HCT116 (cell line): ENCODE measurements around the gene TMEM187. TPM values are rescaled to one million over a fixed set of nuclear protein-coding genes. Genes with fewer than 3 reads are reported as not detected.

Experiments
- ATAC-seq: fragments of 200-7000 bp; cut with Tn5 transposase; 2 replicates; pipeline ENCODE4 v1.9.1; 2020; ENCODE audit warnings: mild to moderate bottlenecking, moderate library complexity
- BruUV-seq: library from RNA; stranded (reverse); fragments of 400-500 nt; replicated peaks from 2 replicates; lab custom pipeline; 2021; lab: Mats Ljungman, UMichigan
- CTCF ChIA-PET: fragments of 300-600 bp; sonication (Branson Sonifier 250); formaldehyde crosslinking; loops from one replicate; lab custom pipeline; 2021; ENCODE audit warnings: antibody characterized with exemption; lab: Charles Lee
- POLR2A ChIA-PET: fragments of 300-600, 350-600 bp; sonication (Branson Sonifier 250); formaldehyde crosslinking; loops from one replicate; lab custom pipeline; 2021; ENCODE audit warnings: antibody characterized with exemption; lab: Charles Lee
- RAD21 ChIA-PET, 2 experiments: fragments of 300-600 bp; sonication (Branson Sonifier 250); formaldehyde crosslinking; loops; one replicate each; lab custom pipeline; 2023; ENCODE audit warnings: low total read pairs in 2 of 2; ENCODE audit not compliant: uncharacterized antibody in 2 of 2, unreplicated experiment in 2 of 2, low non-redundant PET in 1 of 2; lab: Charles Lee
- DNase-seq: peaks from one replicate; pipeline ENCODE4 v3.0.0-alpha.2; 2010; ENCODE audit warnings: low read depth, low spot score
- H2AFZ ChIP-seq: fragments of 200-600 bp; shearing (Covaris generic), sonication (generic); 2 replicates; pipeline ENCODE4 v1.6.1; 2017; ENCODE audit warnings: low read depth, mixed run types, mixed read lengths, antibody characterized with exemption, low read length; ENCODE audit not compliant: poor library complexity, severe bottlenecking
- H3K27ac ChIP-seq: 2 replicates; pipeline ENCODE4 v1.5.1; 2012; ENCODE audit warnings: low read depth, low read length
- H3K27me3 ChIP-seq: fragments of 200-600 bp; sonication (generic); 2 replicates; pipeline ENCODE4 v1.6.1; 2016; ENCODE audit warnings: mixed run types, low read length, mixed read lengths; ENCODE audit not compliant: insufficient read depth
- H3K36me3 ChIP-seq, 2 experiments: fragments of 200-500 bp in 1 of 2; fragments of 200-600 bp in 1 of 2; sonication (Bioruptor generic) in 1 of 2; sonication (generic) in 1 of 2; 2 replicates each; pipeline versions ENCODE4 v1.5.1 to v1.6.1; 2014 to 2016; ENCODE audit warnings: low read length in 2 of 2, inconsistent platforms in 1 of 2, mixed read lengths in 1 of 2, mixed run types in 1 of 2; ENCODE audit not compliant: insufficient read depth in 2 of 2, control insufficient read depth in 1 of 2
- H3K4me1 ChIP-seq, 2 experiments: fragments of 200-600 bp in 1 of 2; sonication (generic) in 1 of 2; 2 replicates each; pipeline versions ENCODE4 v1.5.1 to v1.6.1; 2012 to 2017; ENCODE audit warnings: low read length in 2 of 2, inconsistent platforms in 1 of 2, mild to moderate bottlenecking in 1 of 2, mixed read lengths in 1 of 2, mixed run types in 1 of 2, moderate library complexity in 1 of 2; ENCODE audit not compliant: insufficient read depth in 2 of 2, control insufficient read depth in 1 of 2
- H3K4me2 ChIP-seq: fragments of 200-600 bp; sonication (generic); 2 replicates; pipeline ENCODE4 v1.6.1; 2017; ENCODE audit warnings: mixed run types, low read length, mixed read lengths
- H3K4me3 ChIP-seq, 2 experiments: fragments of 200-600 bp in 1 of 2; sonication (generic) in 1 of 2; replicated peaks in 1 of 2; 2 replicates each; pipeline ENCODE4 v1.5.1; 2011 to 2016; ENCODE audit warnings: low read length in 2 of 2, control low read depth in 1 of 2, low read depth in 1 of 2, mild to moderate bottlenecking in 1 of 2, mixed read lengths in 1 of 2, mixed run types in 1 of 2
- H3K79me2 ChIP-seq: fragments of 200-600 bp; sonication (generic); 2 replicates; pipeline ENCODE4 v1.6.1; 2017; ENCODE audit warnings: mild to moderate bottlenecking, mixed run types, low read length, moderate library complexity, mixed read lengths; ENCODE audit not compliant: insufficient read depth
- H3K9ac ChIP-seq: fragments of 200-600 bp; sonication (generic); 2 replicates; pipeline ENCODE4 v1.6.1; 2016; ENCODE audit warnings: low read length, mixed read lengths
- H3K9me2 ChIP-seq: fragments of 200-600 bp; sonication (generic), shearing (Covaris generic); 2 replicates; pipeline ENCODE4 v1.6.1; 2017; ENCODE audit warnings: mixed run types, mild to moderate bottlenecking, moderate library complexity; ENCODE audit not compliant: insufficient read depth
- H3K9me3 ChIP-seq, 2 experiments: fragments of 200-500 bp in 1 of 2; fragments of 200-600 bp in 1 of 2; sonication (Bioruptor generic) in 1 of 2; sonication (generic) in 1 of 2; 2 replicates each; pipeline ENCODE4 v1.6.1; 2014 to 2017; ENCODE audit warnings: low read length in 2 of 2, mixed read lengths in 2 of 2, inconsistent platforms in 1 of 2, low read depth in 1 of 2, mild to moderate bottlenecking in 1 of 2, mixed run types in 1 of 2, moderate library complexity in 1 of 2; ENCODE audit not compliant: control insufficient read depth in 1 of 2, insufficient read depth in 1 of 2
- H4K20me1 ChIP-seq: fragments of 200-600 bp; sonication (generic), shearing (Covaris generic); 2 replicates; pipeline ENCODE4 v1.6.1; 2017; ENCODE audit warnings: mixed run types, mild to moderate bottlenecking, moderate library complexity; ENCODE audit not compliant: insufficient read depth
- CBX3 ChIP-seq: IDR thresholded peaks from 2 replicates; pipeline ENCODE4 v1.6.1; 2012; ENCODE audit warnings: low read depth
- EGR1 ChIP-seq: IDR thresholded peaks from 2 replicates; pipeline ENCODE4 v1.6.1; 2012; ENCODE audit warnings: low read depth
- EZH2phosphoT487 ChIP-seq: fragments of 200-600 bp; IDR thresholded peaks from 2 replicates; pipeline ENCODE4 v1.6.1; 2018; ENCODE audit warnings: antibody characterized with exemption, borderline replicate concordance
- FOSL1 ChIP-seq: IDR thresholded peaks from 2 replicates; pipeline ENCODE4 v1.6.1; 2012; ENCODE audit warnings: low read depth
- REST ChIP-seq: IDR thresholded peaks from 2 replicates; pipeline ENCODE4 v1.6.1; 2012; ENCODE audit warnings: low read depth
- SRF ChIP-seq: IDR thresholded peaks from 2 replicates; pipeline ENCODE4 v1.6.1; 2012; ENCODE audit warnings: low read depth
- YY1 ChIP-seq: IDR thresholded peaks from 2 replicates; pipeline ENCODE4 v1.6.1; 2011; ENCODE audit warnings: low read length, low read depth, moderate library complexity, mild to moderate bottlenecking; ENCODE audit not compliant: insufficient replicate concordance; ENCODE audit errors: extremely low read depth
- ZFX ChIP-seq: fragments of 450-650 bp; IDR thresholded peaks from 2 replicates; pipeline ENCODE4 v1.6.1; 2017
- ZNF274 ChIP-seq: fragments of 200-500 bp; sonication (Bioruptor generic); IDR thresholded peaks from 2 replicates; pipeline ENCODE4 v1.6.1; 2014; ENCODE audit warnings: mild to moderate bottlenecking, low read depth, low read length, inconsistent platforms
- intact Hi-C: fragments of 100-400 bp; cut with micrococcal nuclease; formaldehyde crosslinking; loops from 2 replicates; pipeline ENCODE4 v1.10.0; 2022
- total RNA-seq: library from RNA; stranded (reverse); gene quantifications from one replicate; pipeline ENCODE4 v1.2.1, GENCODE V29; 2021; ENCODE audit not compliant: unreplicated experiment
- TF ChIP-seq, protein P1 (sequence below): IDR thresholded peaks from 2 replicates; pipeline ENCODE4 v1.6.1; 2011; ENCODE audit warnings: mild to moderate bottlenecking, low read length, moderate library complexity; ENCODE audit not compliant: insufficient replicate concordance; ENCODE audit errors: extremely low read depth

TMEM187 gene
- total RNA-seq, 1 experiment from 2014 or later: 12.6 TPM

DNA sequence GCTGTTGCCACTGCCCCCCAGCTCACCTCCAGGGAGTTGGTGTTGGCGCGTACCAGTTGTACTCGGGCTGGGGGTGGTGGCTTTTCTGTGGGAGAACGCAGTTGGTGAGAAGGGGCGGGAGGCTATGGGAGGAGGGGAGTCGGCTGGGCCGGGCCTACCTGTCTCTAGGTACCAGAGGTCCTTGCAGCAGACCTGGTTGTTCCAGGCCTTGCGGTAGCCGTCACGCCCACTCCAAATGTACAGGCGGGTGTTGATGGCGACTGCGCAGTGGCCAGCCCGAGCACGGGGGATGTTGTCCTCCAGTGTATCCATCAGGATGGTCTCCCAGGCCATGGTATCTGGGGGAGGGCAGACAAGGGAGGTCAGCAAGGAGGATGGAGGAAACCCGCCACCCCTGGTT, 12.5 kb upstream of the TMEM187 start:
- no peak overlapping the region for H3K4me2 ChIP-seq
- intact Hi-C loops: no loop called here
- no peak overlapping the region for H3K27ac ChIP-seq
- H3K36me3 ChIP-seq: peaks cover 10 to 15% of the 10 kb centered on the region in 2 experiments; a peak in 3 of 4 replicates
- H3K79me2 ChIP-seq: peaks cover 39% of the 10 kb centered on the region
- H3K9ac ChIP-seq: no peak overlapping the region
- no TSS peak for BruUV-seq
- no peak for DNase-seq
- no peaks in the 10 kb centered on the region for H4K20me1 ChIP-seq
- POLR2A ChIA-PET: no interaction called here
- H3K4me1 ChIP-seq: no peaks in the 10 kb centered on the region
- no peak for ATAC-seq
- no peak overlapping the region for H3K4me3 ChIP-seq
- H2AFZ ChIP-seq: no peak overlapping the region
- no peaks in the 10 kb centered on the region for H3K9me3 ChIP-seq
- H3K27me3 ChIP-seq: no peaks in the 10 kb centered on the region
- no peaks in the 10 kb centered on the region for H3K9me2 ChIP-seq
- RAD21 ChIA-PET: no interaction called here
- TF ChIP-seq YY1 (no peak), ZNF274 (no peak), FOSL1 (no peak), EGR1 (no peak), SRF (no peak), ZFX (no peak), REST (no peak), CBX3 (no peak), EZH2phosphoT487 (no peak)
- TF ChIP-seq, protein P1, sequence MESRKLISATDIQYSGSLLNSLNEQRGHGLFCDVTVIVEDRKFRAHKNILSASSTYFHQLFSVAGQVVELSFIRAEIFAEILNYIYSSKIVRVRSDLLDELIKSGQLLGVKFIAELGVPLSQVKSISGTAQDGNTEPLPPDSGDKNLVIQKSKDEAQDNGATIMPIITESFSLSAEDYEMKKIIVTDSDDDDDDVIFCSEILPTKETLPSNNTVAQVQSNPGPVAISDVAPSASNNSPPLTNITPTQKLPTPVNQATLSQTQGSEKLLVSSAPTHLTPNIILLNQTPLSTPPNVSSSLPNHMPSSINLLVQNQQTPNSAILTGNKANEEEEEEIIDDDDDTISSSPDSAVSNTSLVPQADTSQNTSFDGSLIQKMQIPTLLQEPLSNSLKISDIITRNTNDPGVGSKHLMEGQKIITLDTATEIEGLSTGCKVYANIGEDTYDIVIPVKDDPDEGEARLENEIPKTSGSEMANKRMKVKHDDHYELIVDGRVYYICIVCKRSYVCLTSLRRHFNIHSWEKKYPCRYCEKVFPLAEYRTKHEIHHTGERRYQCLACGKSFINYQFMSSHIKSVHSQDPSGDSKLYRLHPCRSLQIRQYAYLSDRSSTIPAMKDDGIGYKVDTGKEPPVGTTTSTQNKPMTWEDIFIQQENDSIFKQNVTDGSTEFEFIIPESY: no peak
- CTCF ChIA-PET: no interaction called here
